Retinal pigment epithelial cell (primary cell): Measurements from ENCODE around the gene POLR3G.

Experiments
- DNase-seq: peaks from one replicate; pipeline ENCODE4 v3.0.0-alpha.2; 2010; ENCODE audit warnings: low read depth
- H3K4me3 ChIP-seq: 2 replicates; pipeline ENCODE4 v1.5.1; 2011; ENCODE audit warnings: mild to moderate bottlenecking, low read length, control low read depth, moderate library complexity
- TF ChIP-seq, protein P1 (sequence below): conservative IDR thresholded peaks from 2 replicates; pipeline ENCODE4 v1.5.1; 2011; ENCODE audit warnings: low read depth, low read length, control low read depth, inconsistent platforms

POLR3G gene

DNA sequence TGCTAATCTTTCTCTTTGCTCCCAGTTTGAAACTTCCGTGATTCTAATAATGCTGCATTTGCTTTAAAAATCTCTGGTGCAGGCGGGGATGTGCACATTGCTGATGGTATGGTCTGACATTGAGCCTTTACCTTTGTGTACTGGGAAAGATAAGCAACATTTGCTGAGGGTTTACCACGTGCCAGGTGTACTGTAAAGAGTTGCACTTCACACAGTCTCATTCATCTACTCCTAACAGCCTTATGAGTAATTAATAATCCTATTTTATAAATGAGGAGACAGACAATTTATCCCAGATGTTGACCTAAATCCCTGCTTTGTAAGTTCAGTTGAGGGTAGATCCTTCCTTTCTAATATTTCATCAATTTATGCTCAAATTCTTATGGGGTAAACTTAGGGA lies 83.2 kb downstream of the POLR3G start:
- peak overlapping the region; percentile 74 for H3K4me3 ChIP-seq
- TF ChIP-seq, protein P1, sequence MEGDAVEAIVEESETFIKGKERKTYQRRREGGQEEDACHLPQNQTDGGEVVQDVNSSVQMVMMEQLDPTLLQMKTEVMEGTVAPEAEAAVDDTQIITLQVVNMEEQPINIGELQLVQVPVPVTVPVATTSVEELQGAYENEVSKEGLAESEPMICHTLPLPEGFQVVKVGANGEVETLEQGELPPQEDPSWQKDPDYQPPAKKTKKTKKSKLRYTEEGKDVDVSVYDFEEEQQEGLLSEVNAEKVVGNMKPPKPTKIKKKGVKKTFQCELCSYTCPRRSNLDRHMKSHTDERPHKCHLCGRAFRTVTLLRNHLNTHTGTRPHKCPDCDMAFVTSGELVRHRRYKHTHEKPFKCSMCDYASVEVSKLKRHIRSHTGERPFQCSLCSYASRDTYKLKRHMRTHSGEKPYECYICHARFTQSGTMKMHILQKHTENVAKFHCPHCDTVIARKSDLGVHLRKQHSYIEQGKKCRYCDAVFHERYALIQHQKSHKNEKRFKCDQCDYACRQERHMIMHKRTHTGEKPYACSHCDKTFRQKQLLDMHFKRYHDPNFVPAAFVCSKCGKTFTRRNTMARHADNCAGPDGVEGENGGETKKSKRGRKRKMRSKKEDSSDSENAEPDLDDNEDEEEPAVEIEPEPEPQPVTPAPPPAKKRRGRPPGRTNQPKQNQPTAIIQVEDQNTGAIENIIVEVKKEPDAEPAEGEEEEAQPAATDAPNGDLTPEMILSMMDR = no peak
- DNase-seq = no peak

DNA sequence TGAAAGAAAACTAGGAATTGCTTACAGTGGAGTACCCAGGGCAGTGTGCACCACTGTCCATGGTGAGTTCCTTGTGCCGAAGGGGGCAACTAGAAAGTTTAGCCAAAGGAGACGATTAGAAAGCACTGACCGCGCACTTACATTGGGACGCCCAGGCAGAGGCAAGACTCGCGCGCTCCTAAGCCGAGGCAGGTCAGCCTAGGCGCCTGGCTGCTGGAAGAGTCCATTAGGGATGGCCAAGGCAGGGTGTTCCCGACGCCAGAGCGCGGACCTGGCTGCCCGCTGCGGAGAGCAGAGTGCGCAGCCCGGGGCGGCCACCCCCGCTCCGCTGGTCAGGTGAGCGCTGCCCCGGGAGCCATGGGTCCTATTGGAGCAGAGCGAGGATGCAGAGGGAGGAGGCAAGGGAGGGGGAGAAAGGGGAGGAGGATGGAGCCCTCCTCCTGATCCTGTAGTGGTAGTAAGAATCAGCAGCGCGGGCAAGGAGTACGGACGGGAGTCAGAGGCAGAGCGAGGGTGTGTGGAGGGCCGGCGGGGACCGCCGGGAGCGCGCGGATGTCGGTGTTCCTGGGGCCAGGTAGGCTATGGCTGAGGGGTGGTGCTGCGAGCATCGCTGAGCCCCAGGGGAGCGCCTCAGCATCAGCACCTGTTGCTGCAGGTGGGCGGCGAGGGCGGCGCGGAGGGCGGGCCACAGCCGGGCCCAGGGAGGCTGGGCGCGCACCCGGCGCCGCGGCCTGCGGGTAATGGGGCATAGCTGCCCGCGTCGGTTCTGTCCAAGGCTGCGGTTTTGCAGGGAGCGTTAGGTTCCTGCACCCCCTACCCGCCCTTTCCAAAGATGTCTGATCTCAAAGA lies 83.9 kb downstream of the POLR3G start, which contains the start of gene ADGRV1:
ADGRV1 (plus strand) TSS at position 454 of the 849 bp plus-strand sequence; CDS start at position 553, 99 bp downstream.
- DNase-seq = peak; percentile 92
- peak within 1 kb of the TSS; percentile 74 for H3K4me3 ChIP-seq
- TF ChIP-seq, protein P1 = no peak

- H3K4me3 ChIP-seq = no peak overlapping the region
- TF ChIP-seq, protein P1 = no peak
- no peak for DNase-seq
Measured at GRCh38 chr5:90560771-90561170, 86.1 kb downstream of the POLR3G start.

DNA sequence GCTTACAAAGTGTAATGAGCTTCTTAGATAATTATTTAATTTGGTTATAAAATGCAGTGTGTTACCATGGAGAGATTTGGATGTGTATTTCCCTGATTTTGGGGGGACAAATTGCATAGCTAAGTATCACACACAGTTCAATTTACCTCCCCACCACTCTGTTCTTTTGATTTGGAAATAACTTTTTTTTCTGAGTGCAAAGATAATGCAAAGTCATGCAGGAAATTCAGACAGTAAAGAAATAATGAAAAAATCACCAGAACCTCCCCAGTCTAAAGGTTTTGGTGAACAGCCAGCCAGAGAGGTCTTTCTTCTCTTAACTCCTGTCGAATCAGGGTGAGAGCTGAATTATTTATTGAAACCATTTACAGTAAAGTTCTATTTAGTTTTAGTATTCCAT lies 87.1 kb downstream of the POLR3G start:
- TF ChIP-seq, protein P1 = no peak
- no peak for DNase-seq
- no peak overlapping the region for H3K4me3 ChIP-seq

- no peak overlapping the region for H3K4me3 ChIP-seq
- TF ChIP-seq, protein P1 = no peak
- DNase-seq = no peak
Measured at GRCh38 chr5:90562341-90562740, 87.7 kb downstream of the POLR3G start.

DNA sequence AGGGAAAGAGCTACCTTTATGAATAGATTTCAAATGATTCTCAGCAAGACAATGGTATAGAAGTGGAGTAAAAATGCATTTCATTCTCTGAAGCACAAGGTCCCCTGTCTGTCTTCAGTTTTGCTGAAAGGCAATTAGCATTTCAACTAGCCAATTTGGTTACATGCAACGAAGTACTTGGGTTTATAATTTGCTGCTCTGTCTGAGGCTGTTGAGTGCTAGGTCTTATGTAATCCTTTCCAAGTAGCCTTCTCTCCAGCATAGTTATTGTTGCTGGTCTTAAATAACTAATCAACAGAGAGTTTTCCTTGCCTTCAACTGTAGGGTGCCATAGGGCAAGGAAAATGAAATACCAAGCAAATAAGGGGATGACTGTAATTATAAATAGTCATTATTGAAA lies 88.4 kb downstream of the POLR3G start:
- H3K4me3 ChIP-seq = no peak overlapping the region
- TF ChIP-seq, protein P1 = no peak
- DNase-seq = no peak
